ENCODE data around the gene DLG2.

DLG2 gene

DNA sequence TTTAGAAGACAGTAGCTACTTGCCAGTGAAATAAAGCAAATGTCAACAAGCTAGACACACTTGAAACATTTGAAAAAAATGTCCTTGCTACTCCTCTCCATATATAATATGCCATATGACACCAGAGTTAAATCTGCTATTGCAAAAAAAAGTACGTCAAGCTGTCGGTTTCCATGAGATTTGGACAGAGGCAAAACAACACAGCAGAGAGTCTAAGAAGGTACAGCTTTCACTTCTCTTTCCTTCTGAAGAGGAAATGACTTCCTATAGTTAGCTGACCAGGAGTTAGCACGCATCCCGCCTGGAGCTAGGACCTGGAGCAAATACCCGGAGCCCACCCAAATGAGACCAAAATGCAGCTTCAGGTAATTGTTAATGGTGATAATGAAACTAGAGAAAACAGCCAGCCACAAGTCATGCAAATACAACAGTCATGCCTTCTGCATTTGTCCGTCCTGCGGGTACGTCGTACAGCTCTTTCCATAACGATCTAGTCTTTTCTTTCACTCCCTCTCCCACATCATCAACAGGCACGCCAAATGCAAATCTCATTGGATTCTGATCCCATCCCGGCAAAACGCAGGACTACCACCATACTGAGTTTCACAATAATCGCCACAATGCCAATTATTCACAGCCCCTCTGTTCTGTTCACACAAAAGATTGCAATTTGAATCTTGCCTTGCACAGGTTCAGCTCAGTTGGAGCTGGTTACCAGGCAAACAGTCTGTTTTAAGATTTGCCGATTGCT, 1945.9 kb downstream of the DLG2 start:
- DNase-seq = no peak

DNA sequence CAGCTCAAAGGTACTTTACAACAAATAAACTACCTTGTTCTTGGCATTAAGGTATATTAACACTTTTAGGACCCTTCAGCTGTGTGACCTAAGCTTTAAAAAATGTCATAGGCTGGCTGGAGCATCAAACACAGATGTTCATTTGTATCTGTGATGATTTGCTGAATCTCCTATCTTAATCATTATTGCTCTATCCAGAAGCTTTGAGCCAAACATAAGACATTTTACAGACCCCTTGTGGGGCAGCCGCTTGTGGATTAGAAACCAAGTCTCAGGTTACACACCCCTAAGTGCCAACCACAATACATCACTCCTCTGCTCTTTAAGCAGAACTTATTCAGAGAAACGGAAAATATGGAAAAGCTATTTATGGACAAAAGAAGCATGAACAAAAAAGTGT, 1946.8 kb downstream of the DLG2 start:
- no peak for DNase-seq

DNA sequence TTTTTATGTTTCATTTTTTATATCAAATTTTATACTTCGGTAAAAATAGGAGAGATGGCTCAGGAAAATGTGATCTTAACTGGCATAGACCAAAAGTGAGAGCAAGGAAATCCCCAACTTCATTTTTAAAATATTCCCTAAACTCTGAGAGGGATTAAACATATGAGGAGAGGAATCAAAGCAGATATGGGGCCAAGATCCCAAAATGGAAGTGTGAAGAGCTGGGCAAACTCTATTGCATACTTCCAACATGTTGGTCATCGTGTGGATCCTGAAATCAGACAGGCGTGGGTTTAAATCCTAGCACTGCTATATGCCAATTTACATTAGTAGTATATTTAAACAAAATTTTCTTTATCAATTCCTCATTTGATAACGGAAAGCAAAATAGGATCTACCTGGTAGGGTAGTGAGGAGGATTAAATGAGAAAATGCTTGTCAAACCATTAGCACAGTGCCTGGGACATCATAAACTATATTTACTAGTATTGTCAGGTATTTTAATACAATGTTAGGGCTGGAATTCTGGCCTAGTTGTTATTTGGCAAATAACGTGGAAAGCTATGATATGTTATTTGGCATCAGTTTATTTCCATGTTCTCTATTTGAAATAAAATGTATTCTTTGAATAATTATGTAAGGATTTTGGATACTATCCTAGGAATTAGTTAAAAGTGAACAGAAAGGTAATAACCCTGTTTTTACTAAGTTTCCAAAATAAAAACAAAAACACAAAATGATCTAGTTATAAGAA, 1948.1 kb downstream of the DLG2 start:
- no peak for DNase-seq

DNA sequence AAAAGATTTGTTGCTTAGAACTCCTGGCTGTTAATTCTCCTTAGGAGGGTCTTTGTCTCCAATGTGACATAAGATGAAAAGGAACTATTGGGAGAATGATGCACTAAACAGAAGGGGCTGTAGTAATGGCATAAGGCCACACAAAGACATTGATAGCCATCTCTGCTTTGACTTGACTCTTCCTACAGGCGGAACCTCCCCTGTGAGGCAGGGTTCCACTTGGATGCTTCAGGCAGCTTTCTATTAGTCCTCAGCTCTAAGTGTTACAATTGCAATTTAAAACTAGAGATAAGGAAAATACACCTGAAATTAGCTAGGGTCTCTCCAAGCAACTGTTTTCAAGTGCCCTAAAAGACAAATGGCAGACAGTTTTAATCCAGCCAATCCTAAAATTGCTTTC, 1949.4 kb downstream of the DLG2 start:
- no peak for DNase-seq

DNA sequence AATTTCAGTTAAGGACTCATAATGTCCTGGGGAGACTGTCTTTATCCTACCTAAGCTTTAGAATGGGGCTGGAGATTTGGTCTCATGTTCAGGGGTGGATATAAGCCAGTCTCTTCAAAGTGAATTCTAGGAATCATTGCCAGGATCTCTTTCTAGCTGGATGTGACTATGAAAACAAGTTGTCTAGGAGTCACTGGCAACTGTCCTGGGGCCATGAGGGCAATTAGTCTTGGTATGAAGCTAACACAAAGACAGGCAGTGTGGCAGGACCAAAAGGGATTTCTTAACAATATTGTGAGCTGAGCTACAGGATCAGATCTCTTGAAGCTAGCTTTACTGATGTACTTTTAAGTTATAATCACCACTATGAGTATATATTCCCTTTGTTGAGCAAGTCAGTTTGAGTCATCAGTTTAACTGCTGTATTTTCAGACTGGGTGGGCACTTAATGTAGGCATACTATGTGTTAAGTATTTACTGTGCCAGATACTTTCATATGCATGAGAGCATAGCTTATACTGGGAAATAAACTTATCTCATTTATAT, 1951.0 kb downstream of the DLG2 start:
- no peak for DNase-seq

DNA sequence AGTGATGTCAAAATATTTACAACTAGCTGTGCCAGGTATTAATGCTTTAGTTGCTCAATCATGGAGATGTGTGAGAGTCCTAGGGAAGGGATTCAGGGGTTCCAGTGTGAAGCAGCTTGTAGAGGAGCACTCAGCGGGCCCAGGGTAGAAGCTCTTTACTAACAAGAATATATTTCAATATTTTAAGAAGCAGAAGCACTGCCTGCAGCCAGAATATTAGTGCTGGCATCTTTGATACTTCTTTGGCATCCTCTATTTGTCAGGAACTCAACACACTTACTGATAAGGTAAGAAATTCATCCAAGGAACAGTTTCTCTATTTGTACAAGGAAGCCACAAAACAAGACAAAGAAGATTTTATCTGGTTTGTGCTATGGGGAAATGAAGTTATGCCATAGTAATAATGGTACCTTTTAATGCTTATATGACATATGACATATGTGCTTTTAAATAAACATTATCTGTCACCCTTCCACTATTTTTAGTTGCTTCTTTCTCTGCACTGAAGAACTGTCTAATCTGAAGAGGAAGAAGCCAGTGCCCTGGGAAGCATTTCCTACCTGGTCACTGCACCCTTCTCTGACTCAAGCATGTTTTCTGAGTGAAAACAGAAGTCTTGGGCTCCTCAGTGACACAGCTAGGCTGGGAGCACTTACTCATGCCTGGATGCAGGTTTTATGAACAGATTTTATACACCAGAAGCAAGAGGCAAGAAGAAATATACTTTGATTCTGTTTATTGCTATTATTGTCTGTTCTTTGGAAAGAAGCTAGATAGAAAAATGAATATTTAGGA, 1952.8 kb downstream of the DLG2 start:
- no peak for DNase-seq

DNA sequence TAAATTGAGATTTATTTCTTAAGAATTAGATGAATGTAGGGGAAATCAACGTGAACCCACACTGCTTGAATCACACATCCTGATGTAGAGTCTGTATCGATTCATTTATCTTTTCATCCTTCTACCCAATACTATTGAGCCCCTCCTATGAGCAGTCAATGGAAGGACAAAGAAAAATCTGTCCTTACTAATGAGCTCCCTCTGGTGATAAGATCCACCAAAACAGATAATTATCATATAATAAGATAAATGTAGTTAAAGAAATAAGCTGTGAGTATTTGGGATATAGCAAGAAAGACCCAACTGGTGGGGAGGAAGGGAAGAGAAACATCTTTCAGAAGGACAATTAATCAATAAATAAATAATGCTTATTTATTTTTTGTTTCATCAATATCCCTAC, 1955.9 kb downstream of the DLG2 start:
- no peak for DNase-seq

DNA sequence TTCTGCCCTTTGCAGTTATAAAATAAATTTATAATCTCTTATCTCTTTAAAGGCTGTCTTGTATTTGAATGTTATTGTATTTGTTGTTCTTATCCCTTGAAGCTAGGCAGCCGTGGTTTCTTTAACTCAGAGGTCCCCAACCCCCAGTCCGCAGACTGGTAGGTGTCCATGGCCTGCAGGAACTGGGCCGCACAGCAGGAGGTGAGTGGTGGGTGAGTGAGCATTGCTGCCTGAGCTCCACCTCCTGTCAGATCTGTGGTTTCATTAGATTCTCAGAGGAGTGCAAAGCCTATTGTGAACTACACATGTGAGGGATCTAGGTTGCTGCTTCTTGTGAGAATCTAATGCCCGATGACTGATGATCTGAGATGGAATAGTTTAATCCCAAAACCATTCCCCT, 1961.0 kb downstream of the DLG2 start:
- no peak for DNase-seq

DNA sequence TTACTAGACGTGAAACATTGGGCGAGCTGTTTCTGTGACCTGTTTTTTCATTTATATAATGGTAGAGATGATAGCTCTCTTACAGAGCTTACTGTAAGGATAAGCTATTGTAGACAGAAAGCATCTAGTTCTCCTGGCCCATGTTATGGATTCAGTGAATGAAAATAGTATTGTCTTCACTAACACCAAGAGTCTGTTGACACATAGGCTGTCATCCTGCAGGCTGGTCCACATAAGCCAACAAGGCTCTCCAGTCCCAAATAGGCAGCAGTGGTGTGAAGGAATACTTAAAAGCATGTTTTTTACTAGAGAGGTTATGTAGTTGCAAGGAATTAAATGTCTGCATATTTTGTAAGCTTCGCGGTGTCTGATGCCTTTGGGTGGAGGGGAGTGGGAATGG, 1963.2 kb downstream of the DLG2 start:
- no peak for DNase-seq

DNA sequence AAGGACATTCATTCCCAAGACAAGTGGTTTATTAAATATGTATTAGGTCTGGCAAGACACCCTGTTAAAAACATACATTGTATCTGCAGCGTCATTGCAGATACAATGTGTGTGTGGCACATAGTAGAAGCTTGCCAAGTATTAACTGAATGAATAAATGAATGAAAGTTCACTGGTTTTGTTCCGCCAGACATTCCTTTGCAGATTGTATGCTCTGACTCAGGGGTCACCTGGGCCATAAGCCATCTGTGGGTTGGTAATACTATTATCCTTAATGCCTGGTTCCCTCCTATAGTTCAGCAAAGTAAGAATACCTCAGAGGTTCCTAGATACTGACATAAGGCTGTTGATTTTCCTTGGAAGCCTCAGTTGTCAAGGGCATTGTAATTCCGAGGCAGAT, 1963.7 kb downstream of the DLG2 start:
- no peak for DNase-seq

DNA sequence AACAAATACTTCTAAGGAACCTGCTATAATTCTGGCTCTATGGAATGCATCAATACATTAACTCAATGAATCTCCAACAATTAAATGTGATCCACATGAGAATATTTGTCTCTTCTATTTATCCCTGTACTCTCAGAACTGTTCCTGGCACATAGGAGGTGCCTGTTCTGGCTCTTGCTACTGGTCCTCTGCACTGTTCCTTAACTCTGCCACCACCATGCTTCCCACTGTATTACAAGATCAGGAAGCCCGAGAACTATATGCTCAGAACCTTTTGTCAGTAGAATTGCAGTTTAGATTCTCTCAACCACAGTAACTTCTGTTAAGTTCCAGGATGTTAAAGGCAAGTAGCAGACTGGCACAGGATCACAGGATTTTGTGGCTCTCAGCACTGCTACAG, 1964.7 kb downstream of the DLG2 start:
- DNase-seq = no peak

DNA sequence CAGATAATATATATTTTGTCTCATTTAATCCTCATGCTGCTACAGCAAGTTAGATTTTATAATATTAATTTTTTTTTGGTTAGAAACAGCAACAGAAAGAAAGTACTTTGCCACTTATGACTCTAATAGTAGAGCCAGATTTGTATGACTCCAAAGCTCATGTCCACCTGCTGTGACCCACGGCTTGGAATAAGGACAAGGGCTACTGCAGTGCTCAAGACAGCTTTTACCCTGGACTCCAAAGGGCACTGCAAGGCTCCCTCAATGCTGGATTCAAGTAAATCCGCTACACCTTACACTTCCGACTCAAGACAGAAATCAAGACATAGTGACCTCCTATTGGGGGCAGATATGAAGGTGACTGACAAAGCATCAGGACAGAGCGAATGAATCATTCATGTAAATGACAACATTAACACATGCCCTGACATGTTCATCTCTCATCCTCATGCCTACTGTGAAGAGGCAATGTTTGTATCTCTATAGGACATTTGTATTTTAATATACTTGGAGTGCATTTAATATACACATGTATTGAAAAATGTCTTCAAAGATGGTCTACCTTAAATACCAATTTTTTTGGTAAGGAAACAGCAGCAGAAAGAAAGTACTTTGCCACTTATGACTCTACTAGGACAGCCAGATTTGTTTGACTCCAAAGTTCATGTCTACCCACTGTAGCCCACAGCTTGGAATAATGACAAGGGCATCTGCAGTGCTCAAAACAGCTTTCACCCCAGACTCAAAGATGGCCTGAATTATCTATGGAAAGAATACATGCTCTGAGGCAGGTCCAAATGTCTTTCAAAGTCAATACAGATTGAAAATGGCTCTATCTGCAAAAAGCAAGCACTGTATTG, 1965.4 kb downstream of the DLG2 start:
- no peak for DNase-seq

DNA sequence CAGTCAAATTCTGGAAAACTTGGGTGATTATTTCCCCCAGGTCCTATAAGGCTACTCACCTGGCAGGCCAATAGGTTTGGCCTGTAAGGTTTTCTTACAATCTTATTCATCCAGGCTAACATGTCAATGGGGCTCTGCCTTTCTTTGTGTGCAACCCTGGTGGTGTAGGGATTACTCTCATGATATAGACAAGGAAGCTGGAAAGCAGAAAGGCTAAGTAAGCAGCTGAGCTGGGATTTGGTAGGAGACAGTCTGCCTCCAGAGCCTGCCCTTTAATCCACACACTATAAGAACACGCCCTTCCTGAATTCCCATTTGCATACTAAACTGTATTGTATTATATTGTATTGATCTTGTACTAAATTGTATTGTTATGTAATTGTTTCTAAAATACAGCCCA, 1967.7 kb downstream of the DLG2 start:
- no peak for DNase-seq

DNA sequence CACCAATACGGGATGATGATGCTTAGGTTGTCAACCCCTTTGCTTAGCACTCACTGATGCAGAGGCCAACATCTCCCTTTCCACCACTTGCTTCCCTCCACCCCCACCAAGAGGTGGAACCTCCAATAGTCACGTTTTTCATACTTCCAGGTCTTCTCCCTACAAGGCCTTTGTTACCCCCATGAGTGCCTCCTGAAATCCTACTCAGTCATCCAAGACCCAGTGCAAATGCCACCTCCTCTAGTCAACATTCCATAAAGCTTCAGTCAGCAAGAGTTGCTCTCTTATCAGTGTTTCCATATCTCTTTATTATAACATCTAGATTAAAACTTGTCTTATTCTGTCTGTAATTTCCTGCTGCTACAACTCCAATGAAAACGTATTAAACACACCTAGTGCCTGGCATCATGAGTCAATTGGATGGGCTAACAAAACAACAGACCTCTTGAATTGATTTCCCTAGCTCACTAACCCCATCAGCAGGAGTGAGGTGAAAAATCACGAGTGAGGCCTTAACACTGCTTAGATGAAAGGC, 1970.3 kb downstream of the DLG2 start:
- DNase-seq = no peak

DNA sequence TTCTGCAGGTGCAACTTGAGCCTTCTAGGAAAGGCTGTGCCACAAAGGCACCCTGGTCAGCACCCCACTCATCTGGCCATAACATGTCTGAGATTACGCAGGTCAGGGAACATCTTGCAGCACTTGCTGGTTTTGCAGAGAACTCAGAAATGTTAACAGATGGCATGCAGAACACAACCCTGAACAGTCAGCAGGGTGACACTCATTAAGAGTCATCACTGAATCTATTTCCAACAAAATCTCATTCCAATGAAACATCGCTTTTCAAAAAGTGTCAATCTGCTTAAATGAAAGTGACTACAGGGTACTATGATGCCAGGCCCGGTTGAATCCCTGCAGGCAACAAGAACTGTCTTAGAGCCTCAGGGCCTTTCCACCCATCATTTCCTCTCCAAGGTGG, 1971.2 kb downstream of the DLG2 start:
- DNase-seq = no peak

DNA sequence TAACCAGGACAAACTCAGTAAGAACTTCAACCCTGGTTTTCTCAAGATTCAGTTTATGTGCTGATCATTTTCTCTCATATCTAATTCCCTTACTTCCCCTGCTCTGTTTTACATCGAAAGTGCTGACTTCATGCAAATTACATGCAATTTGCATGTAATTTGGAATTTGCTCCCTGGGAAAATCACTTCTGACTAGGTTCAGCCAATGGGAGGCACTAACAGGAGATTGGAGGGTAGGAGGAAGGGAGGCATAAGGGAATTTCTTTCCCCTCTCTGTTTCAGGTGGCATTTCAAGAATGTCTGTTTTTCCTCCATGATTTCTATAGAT, 1977.7 kb downstream of the DLG2 start:
- DNase-seq = no peak

DNA sequence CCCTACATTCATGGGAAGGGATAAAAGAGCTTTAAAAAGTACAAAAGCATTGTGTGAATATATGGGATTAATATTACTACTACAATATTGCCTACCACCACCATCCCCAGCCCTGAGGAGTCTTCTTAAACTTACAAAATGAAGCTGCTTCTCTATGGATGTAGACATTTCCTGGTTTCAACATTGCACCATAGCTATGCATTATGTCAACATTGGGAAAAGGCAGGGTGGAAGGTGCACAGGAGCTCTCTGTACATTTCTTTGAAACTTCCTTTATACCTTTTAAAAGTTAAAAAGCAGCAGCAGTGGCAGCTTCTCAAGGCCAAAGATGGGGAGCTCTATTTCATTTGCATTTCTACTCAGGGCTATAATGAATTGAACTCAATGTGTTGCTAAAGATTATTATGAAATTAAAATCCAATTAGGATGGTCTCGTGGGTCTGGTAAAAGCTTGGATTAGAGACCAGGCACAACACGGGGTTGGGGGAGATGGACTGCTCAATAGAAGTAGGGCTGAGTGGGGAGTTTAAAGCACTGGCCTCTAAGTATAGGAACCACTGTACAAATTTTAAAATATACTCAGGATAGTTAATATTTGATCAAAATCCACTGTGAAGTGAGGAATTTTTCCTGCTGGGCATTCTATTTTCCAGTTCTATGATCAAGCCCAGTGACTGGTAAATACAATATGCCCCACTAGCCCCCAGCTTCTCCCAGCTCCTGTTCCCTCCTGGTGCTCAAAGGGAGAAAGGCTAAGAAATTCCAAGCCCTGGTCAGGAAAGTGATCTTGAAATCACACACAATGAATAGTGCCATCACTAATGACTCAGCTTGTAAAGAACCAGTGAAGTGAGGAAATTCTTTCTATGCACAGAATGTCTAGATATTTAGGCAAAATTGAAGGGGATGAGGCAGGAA, 1978.3 kb downstream of the DLG2 start:
- DNase-seq = no peak

DNA sequence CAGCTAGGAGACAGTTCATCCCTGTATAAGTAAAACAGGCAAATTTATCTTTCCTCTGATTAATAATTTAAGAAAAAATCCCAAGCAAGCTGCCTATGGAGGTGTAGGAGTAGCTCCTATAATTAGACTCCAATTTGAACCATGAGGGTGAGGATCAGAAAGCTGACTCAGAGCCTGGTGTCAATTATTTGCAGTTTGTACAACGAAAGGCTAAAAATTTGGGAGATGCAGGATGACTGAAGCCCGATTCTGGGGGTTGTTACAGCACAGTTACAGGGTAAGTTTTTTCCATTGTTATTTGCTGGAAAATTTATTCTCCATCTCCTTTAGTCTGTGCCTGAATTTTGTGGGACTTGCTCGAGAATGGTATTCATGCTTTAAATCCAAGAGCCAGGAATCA, 1981.6 kb downstream of the DLG2 start:
- no peak for DNase-seq

DNA sequence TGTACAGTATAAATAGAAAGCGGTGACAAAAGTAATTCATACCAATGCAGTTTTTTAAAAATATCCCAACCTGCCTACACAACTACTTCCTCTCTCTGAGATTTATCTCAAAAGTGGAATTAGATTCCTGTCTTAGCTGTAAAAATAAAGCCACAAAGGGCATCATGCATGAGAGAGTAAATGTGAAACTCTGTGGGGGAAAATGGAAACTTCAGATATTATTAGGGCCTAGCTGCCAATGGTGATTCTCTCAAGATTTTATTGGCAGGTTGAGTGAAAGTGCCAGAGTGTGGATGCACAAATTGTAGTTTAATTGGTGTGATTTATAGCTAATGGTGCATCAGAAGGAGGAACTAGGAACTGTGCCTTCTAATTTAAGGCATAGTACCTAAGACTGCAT, 1984.0 kb downstream of the DLG2 start:
- DNase-seq = no peak

DNA sequence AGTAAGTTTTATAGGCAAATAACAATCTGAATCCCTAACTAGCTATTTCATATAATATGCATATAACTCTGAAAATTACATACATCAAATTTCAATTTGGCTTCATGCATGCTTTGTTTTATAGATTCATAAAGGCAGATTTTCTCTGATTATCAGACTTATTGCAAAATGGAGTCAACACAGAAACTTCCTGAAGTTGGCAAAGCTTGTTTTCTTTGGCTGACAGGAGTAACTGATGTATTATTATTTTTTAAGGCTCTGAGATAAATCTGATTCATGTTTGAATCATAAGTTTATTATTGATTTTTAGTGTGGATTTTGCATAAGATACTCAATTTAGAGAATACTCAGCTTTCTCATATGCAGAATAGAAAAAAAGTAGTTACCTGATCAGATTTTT, 1984.6 kb downstream of the DLG2 start:
- no peak for DNase-seq

DNA sequence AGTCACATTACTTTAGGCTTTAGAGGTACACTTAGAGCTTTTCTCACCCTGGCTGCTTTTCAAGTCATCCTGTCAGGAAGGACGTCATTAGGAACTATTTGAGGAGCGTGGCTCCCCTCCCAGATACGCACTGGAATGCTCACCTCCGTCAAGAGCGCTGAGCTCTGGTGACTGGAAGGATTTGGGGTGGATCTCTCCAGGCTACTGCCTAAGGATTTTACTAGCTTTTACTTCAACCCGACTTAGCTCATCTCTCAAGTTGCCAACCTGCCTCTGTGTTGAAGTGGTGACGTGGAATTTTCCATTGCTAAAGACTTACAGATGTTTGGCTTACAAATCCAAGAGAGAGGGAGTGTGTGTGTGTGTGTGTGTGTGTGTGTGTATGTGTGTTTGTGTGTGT, 1985.6 kb downstream of the DLG2 start:
- DNase-seq = no peak

Measured in stimulated activated CD4-positive, alpha-beta T cell treated with anti-CD3 and anti-CD28 coated beads, Interleukin-12 subunit alpha, Interleukin-12 subunit beta, amount 100 ng/mL, for 4 hours (primary cell).